COR-L47 (cell line): ENCODE measurements around the gene TGM5.
A peak's percentile ranks its signal among the peaks of the same experiment; 100 is the strongest.
"Not testable (repeated sequence)": the region's sequence is repeated elsewhere in the genome, so short reads cannot be mapped to it uniquely, and the experiment has no call there.

ENCODE experiments used
- DNase-seq: peaks from one replicate; lab custom pipeline; 2025; lab: John Stamatoyannopoulos, UW

Gene TGM5, protein sequence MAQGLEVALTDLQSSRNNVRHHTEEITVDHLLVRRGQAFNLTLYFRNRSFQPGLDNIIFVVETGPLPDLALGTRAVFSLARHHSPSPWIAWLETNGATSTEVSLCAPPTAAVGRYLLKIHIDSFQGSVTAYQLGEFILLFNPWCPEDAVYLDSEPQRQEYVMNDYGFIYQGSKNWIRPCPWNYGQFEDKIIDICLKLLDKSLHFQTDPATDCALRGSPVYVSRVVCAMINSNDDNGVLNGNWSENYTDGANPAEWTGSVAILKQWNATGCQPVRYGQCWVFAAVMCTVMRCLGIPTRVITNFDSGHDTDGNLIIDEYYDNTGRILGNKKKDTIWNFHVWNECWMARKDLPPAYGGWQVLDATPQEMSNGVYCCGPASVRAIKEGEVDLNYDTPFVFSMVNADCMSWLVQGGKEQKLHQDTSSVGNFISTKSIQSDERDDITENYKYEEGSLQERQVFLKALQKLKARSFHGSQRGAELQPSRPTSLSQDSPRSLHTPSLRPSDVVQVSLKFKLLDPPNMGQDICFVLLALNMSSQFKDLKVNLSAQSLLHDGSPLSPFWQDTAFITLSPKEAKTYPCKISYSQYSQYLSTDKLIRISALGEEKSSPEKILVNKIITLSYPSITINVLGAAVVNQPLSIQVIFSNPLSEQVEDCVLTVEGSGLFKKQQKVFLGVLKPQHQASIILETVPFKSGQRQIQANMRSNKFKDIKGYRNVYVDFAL

DNA sequence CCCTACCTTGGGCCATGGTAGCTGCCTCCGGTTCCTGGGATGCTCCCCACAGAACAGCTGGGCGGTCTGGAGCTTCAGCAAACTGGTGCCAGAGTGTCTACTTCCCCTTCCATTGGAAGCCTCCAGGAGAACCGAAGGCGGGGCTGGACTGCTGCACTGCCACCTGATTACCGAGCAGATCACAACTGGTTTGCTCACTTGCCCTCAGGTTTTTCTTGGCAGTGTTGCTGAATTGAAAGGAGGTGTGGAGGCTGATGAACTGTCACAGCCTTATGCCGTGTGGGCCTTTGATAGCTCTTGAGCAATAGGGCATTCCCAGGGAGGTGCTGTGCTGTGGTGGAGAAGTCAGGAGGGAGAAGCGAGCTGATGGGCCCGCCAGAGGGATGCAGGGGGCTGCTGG, at the start of gene TGM5:
Gene TGM5, minus strand, starts transcription at position 95 of the 400 bp plus-strand sequence. Its CDS starts 79 bp downstream, at position 16.
- no peak for DNase-seq

DNA sequence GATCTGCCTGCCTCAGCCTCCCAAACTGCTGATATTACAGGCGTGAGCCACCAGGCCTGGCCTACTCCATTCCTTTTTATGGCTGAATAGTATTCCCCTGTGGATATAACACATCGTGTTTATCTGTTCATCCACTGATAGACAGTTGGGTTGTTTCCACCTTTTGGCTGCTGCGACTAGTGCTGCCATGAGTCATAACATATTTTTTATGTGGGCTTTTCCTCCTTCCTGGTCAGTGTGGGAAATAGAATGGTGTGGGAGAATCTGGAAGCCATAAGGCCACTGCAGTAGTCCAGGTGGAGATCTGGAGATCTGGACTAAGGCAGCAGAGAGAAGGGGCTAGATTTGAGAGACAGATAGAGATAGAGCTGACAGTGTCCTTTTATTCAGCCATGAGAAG, 47.4 kb upstream of the TGM5 start:
- DNase-seq, result no peak

DNA sequence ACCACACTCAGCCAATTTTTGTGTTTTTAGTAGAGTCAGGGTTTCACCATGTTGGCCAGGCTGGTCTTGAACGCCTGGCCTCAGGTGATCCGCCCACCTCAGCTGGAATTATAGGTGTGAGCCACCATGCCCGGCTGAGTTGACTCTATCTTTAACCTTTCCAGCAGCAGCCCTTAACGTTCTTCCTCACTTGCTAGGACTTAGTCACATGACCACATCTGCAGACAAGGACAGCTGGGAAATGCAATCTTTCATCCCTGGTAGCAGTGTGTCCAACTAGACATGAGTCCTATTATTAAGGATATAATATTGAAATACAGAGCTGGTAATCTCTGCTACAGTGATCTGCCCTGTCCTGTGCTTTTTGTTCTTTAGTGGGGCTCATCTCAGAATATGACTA, 45.6 kb upstream of the TGM5 start:
- no peak for DNase-seq

DNA sequence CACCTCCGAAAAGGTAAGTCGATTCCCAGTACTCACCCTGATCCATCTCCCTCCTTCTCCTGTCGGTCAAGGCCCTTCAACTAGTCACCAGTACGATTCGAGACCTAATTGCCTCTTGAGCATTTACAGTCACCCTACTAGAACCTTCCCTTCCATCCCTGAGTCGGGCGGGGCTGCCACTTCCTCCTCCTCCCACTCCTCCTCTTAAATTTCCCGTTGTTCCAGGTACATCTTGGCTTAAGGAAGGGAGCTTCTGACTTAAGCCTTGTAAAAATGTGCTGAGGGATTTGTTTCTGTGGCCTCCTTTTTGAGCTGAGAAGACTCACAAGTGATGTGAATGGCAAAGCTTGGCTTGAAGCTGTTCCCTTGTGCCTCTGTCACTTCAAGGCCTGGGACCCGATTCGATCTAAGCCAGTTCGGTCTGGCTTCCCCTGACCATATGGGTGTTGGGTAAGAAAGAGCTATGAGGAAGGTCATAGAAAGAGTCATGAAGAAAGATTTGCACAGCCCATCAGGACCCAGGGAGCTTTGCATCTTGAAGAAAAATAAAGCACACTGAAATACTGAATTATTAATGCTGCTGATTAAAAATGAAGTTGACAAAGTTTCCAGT, 35.6 kb upstream of the TGM5 start, which contains the start of gene TGM7:
Gene TGM7, minus strand, starts transcription at position 51 of the 613 bp plus-strand sequence.
- DNase-seq, result no peak

DNA sequence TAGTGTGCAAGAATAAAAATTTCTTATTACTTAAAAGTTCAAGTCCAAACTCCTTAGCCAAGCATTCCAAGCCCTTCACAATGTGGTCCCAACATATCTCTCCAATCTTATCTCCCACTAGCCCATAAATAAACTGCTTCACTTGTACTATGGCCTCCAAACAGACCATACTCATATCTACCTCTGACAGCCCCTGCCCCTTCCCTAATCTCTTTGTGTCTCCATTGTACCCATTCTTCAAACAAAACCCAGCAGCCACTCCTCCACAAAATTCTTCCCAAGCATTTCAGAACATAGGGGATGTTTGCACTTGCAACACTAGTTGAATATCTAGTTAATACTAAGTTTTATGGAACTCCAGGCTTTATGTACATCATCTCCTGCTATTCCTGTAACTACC, 33.2 kb upstream of the TGM5 start:
- no peak for DNase-seq

DNA sequence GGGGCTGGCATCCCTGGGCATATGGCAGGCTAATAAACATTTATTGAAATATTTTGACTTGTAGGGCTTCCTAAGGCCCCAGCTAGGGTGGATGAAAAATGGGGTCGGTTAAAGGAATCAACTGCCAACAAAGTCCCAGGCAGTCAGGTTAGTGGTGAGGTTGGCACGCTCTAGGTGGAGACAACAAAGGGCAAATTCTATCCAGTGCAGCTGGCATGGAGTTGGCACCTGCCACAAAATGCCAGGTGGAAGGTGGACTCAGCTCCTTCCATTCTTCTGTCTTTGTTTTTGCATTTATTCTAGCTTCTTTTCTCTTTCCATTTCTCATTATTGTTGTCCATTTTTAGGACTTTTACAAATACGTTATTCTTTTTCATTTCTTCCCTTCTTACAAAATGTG, 32.7 kb upstream of the TGM5 start:
- DNase-seq, result no peak

DNA sequence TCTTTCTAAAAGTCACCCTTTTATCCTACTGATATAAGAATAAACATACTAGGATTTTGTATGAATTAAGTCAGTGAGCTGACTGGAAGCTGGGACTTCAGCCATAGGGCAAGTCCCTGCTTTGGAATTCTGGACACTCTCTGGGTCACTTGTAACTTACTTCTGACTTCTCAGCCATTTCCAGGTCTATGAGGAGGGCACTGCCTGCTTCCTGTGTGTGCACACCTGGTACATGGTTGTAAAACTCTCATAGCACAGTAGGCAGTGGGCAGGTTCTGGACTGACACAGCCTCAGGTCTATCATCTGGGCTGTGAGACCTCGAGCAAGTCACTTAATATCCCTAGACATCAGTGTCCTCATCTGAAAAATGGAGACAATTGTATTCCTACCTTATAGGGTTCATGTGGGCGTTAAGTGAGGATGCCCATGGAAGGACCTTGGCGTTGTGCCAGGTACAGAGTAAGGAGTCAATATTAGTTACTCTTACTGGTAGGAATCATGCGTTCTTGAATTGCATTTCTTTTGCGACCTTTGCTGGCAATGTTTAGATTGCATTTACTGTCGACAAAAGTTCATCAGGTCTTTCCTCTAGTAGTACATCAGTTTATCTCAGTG, 27.5 kb upstream of the TGM5 start:
- no peak for DNase-seq

DNA sequence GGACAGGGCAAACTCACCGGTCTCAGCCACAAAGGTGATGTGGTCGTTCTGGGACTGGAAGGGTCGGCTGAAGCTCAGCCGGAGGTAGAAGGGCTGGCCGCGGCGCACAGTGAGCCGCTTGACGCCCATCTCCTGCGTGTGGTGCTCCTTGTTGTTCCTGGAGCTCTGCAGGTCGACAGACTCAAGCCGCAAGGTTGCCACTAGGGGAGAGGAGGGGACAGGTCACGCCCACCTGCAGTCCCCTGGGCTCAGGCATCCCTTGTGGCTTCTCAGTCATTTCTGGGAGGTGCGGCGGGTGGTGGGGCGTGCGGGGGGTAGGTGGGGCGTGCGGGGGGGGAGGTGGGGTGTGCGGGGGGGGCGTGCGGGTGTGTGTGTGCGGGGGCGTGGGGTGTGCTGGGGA, 26.7 kb upstream of the TGM5 start:
- DNase-seq, result no peak

DNA sequence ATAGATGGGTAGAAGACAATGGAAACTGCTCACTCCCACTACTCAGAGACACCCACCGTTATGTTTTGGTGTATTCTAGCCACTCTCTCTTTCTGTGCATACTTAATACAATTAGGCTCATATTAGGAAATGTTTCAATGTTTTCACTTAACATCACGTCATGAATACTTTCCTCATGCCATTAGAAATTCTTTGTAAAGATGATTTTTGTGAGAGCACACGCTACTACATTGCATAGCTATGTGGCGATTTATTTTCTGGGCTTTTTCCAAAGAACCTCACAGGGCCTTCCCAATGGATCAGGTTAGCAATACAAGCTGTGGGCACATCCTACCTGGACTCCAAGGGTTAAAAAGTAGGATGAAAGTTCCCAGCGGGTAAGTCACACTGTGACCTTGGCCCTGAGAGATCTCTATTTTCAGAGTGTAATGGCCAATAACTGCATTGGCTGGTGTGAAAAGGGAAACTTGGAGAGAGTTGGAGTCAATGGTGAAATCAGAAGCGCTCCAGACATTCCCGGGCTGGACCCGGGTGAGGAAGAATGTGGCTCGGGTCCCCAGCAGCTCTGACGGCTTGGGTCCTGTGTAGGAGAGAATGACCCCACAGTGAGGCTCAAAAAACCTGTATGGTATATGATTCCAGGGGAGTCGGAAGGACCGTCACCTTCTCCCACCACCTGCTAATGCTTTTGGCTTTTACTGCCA, 25.8 kb upstream of the TGM5 start:
- DNase-seq, result no peak

DNA sequence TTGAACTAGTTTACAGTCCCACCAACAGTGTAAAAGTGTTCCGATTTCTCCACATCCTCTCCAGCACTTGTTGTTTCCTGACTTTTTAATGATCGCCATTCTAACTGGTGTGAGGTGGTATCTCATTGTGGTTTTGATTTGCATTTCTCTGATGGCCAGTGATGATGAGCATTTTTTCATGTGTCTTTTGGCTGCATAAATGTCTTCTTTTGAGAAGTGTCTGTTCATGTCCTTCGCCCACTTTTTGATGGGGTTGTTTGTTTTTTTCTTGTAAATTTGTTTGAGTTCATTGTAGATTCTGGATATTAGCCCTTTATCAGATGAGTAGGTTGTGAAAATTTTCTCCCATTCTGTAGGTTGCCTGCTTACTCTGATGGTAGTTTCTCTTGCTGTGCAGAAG, 22.9 kb upstream of the TGM5 start:
- DNase-seq, result not testable (repeated sequence)

DNA sequence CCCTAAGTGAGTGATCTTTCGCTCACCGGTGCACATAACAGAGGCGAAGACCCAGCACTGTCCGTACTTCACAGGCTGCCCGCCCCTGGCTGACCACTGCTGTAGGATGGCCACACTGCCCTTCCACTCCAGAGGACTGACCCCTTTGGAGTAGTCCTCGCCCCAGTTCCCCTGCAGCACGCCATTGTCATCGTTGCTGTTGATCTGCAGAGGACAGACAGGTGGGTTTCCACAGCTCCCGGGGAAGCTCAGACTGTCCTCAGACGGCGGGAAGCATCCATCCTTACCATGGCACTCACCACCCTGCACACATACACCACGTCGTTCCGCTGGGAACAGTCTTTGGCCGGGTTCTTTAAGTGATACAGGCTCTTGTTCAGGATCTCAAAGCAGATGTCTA, 20.5 kb upstream of the TGM5 start:
- DNase-seq, result no peak

DNA sequence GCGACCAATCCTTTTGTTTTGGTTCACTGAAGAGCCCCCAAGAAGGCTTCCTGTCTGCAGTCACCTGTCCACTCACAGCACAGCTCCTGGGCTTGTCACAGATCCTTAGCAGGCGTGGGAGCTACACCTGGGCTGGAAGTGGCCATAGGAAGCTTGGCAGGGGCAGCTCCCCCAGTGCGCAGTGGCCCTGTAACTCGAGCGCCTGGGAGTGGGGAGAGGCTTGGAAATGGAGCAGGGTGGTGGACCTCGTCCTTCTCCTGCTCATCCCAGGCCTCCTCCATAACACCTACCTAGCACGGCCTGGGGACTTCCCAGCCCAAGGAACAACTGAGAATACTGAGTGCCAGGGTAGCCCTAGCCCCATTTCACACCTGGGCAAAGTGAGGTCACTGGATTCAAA, 19.3 kb upstream of the TGM5 start:
- no peak for DNase-seq

DNA sequence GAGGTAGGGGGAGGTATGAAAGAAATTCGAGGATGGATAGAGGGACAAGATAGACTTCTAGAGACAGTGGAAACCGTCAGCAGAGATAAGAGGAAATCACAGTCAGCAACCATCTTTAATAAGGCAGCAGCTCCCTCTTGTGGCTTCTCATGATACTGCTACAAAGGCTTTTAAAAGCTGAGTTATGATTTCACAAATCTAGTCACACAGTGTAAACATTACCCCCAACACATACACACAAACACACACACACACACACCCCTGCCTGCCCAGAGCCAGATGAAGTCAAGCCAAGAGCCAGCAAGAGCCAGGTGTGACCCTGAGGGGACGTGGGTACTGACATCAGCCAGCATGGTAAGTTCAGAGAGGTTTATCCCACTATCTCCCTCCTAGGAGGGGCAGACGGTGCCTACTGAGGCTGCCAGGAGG, 18.9 kb upstream of the TGM5 start:
- DNase-seq, result peak; percentile 55

DNA sequence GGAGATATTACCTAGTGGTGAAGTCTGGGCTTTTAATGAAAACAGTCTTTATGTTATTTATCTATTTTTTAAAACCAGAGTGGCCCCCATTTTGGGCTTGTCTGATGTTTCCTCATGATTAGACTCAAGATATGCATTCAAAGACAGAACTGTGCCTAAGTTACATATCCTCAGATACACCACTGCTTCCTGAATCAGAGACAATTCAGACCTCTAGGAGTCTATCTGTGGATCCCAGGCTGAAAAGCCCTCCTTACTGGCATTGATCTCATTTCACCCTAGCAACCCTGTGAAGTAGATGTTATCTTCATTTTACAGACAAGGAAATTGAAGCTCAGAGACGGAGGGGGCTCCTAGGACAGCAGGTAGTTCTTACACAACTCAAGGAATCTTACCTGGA, 16.8 kb upstream of the TGM5 start:
- no peak for DNase-seq

DNA sequence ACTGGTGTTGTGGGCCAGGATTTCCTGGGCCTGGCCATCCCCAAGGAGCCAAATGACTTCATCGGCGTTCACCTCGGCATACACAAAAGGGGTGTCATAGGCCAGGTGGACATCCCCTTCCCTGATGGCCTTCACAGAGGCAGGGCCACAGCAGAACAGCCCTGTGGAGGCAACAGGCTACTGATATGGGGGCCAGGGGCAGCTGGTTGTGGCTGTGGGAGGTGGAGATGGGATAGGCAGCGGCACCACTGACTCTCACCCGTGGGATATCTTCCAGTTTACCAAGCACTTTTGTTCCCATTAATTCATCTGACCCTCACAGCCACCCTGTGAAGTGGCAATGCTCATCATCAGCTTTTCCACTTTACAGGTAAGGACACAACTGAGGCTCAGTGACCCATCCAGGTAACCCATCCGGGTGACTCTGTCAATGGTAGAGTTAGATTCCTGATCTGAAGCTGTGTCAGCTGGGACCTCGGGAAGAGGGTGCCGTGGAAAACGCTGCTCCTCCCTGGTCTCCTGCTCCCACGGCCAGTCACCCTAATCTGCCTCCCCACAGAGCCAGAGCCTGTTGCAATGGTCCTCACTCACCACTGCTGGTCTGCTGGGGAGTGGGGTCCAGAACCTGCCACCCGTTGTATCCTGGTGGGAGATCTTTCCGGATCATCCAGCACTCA, 15.3 kb upstream of the TGM5 start:
- no peak for DNase-seq

DNA sequence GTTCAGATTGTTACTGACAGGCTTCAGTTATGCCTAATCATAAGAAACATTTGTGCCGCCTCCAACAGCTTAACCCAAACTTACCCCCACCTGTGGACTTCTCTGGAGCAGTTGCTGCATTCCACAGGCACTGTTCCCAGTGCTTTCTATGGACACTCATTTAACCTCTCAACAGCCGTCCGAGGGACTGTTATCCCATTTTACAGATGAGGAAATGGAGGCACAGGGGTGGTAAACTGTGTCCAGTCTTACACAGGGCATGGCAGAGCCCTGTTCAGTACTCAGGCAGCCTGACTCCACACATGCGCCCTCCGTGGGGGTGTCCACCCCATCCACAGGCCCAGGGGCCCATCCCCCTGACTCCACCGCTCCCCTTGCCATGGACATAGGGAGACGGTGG, 14.3 kb upstream of the TGM5 start:
- no peak for DNase-seq

DNA sequence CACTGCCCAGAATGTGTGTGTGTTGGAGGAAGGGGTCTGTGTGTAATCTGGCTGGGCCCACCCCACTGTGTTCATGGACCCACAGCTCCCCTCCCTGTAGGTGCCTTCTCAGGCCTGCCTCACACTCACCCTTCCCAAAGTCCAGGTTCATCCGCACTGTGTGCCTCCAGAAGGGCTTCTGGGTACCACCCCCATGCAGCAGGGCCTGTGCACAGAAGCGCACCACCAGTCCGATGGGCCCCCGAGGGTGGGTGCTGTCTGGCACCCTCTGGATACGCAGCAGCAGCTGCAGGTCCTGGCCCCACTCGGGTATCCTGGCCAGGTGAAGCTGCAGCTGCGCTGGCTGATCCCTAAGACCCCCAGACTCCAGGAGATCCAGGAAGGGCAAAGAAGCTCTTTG, 12.8 kb upstream of the TGM5 start:
- DNase-seq, result no peak

DNA sequence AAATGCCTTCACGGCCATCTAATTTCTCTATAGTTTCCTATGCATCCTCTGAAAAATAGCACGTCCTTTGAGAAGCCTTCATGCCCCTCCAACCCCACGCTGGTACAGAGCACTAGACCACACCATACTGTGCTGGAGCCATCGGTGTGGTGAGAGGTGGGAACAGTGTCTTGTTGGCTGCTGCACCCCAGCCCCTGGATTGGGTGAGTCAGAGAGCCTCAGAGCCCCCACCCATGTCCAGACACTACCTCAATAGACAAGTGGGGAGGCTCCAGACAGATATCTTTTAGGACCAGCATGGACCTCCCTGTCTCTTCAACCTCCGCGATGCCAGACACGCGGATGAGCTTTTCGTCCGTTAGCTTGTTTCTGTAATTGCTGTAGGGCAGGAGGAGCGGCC, 12.1 kb upstream of the TGM5 start:
- DNase-seq, result no peak

DNA sequence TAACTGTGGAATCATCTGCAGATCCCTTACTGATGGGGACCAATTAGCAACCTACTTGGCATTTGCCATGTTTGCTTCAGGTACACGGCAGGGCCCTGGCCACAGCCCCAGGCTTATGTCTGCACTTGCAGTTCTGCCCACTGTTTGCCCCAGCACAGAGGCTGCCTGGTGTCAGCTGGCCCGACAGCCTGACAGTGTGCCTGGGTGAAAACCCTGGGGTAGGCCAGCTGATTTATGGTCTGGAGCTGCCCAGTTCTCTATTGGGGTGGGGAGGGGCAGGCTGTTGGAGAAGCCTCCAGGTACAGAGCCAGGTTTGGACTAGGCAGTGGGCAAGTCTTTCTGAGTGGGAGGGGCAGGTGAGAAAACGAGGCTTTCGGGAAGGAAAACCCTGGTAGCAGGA, 11.2 kb upstream of the TGM5 start:
- no peak for DNase-seq

DNA sequence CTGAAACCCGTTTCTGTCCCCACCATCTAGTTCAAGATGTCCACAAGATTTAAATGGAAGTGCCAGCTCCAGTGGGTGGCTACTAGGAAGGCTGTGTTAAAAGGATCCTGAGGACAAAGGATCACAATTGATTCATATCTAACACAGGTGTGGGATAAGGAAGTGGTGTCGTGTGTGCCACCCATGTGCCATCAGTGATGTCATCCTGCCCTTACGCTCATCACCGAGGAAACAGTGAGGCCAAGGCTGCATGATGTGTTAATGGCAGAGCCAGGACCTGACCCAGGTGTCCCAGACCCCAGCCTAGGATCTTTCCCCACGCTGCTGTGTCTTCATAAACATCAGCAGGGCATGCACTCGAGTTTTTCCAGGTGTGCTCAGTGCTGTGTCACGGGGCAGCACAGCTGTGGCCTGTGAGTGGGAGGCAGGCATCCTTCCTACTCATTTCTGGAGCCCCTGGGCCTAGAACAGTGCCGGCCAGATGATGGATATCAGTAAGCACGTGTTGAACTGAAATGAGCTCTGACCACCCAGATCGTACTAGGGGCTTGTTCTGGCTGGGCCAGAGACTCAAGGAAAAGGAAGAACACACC, 10.6 kb upstream of the TGM5 start:
- DNase-seq, result no peak
